ENCODE data around the gene PDLIM3.

- TF ChIP-seq ZNF263 (CRISPR knock-in tag; IDR thresholded peaks at IDR 0.05; ENCODE audit: borderline replicate concordance) (no peak), ZNF146 (CRISPR knock-in tag; IDR thresholded peaks at IDR 0.05; ENCODE audit: unreplicated experiment) (no peak), MAZ (CRISPR knock-in tag; conservative IDR thresholded peaks at IDR 0.05 in 1 of 2, IDR thresholded peaks at IDR 0.05 in 1 of 2) (no peak), CTCF (IDR thresholded peaks at IDR 0.05 in 2 of 3, conservative IDR thresholded peaks at IDR 0.05 in 1 of 3; ENCODE audit: insufficient read depth in 2 of 3, low read depth in 1 of 3, low read length in 3 of 3) (no peak), DACH1 (IDR thresholded peaks at IDR 0.05; ENCODE audit: partially characterized antibody) (no peak), ZNF780A (CRISPR knock-in tag; IDR thresholded peaks at IDR 0.05) (no peak)
Measured at GRCh38 chr4:185566972-185567371, 31.7 kb upstream of the PDLIM3 start.

All from K562 (cell line).